GM23338 (cell line): ENCODE results near the gene CCR8. TPM values are rescaled to one million over a fixed set of nuclear protein-coding genes. Genes with fewer than 3 reads are reported as not detected.
A peak's percentile ranks its signal among the peaks of the same experiment; 100 is the strongest.

ENCODE experiments used
- ATAC-seq: fragments of 200-7000 bp; cut with Tn5 transposase; 3 replicates; pipeline ENCODE4 v1.9.1; 2020
- DNase-seq: peaks from one replicate; pipeline ENCODE4 v3.0.0-alpha.2; 2015; ENCODE audit warnings: low spot score
- H2AFZ ChIP-seq: fragments of 200-600 bp; sonication (generic); 2 replicates; pipeline ENCODE4 v1.8.0; 2016; ENCODE audit warnings: antibody characterized with exemption, mild to moderate bottlenecking, moderate library complexity
- H3F3A ChIP-seq: fragments of 200-600 bp; sonication (generic); replicated peaks from 2 replicates; pipeline ENCODE4 v1.8.0; 2017; ENCODE audit warnings: antibody characterized with exemption, mixed run types, low read depth
- H3K27ac ChIP-seq: fragments of 200-600 bp; sonication (generic); 2 replicates; pipeline ENCODE4 v1.6.1; 2016; ENCODE audit warnings: low read depth
- H3K27me3 ChIP-seq: fragments of 200-600 bp; sonication (generic); 2 replicates; pipeline ENCODE4 v1.8.0; 2016; ENCODE audit warnings: mild to moderate bottlenecking, mixed run types, moderate library complexity; ENCODE audit not compliant: insufficient read depth
- H3K36me3 ChIP-seq: fragments of 200-600 bp; sonication (generic); 2 replicates; pipeline ENCODE4 v1.8.0; 2016; ENCODE audit warnings: mild to moderate bottlenecking; ENCODE audit not compliant: insufficient read depth
- H3K4me1 ChIP-seq: fragments of 200-600 bp; sonication (generic); 2 replicates; pipeline ENCODE4 v1.8.0; 2016; ENCODE audit warnings: mild to moderate bottlenecking, moderate library complexity; ENCODE audit not compliant: insufficient read depth
- H3K4me2 ChIP-seq: fragments of 200-600 bp; sonication (generic); 2 replicates; pipeline ENCODE4 v1.7.1; 2017; ENCODE audit warnings: mixed run types
- H3K4me3 ChIP-seq: fragments of 200-600 bp; sonication (generic); 2 replicates; pipeline ENCODE4 v1.6.1; 2016; ENCODE audit warnings: mixed run types
- H3K79me2 ChIP-seq: fragments of 200-600 bp; sonication (generic); replicated peaks from 2 replicates; pipeline ENCODE4 v1.8.0; 2017; ENCODE audit warnings: mild to moderate bottlenecking; ENCODE audit not compliant: insufficient read depth
- H3K9me2 ChIP-seq: fragments of 200-600 bp; sonication (generic); 2 replicates; pipeline ENCODE4 v1.8.0; 2017; ENCODE audit not compliant: insufficient read depth
- H4K20me1 ChIP-seq: fragments of 200-600 bp; sonication (generic); replicated peaks from 2 replicates; pipeline ENCODE4 v1.8.0; 2017; ENCODE audit warnings: mild to moderate bottlenecking; ENCODE audit not compliant: insufficient read depth
- H3K27ac Mint-ChIP-seq: 2 replicates; pipeline ENCODE4 v1.8.0; 2020; ENCODE audit warnings: inconsistent platforms, mild to moderate bottlenecking, moderate library complexity, mixed read lengths
- H3K27me3 Mint-ChIP-seq: 3 replicates; pipeline ENCODE4 v1.8.0; 2022; ENCODE audit warnings: low read depth, mild to moderate bottlenecking, moderate library complexity, mixed read lengths, inconsistent platforms; ENCODE audit not compliant: insufficient read depth, poor library complexity
- H3K36me3 Mint-ChIP-seq: 3 replicates; pipeline ENCODE4 v1.8.0; 2021; ENCODE audit warnings: low read depth, mild to moderate bottlenecking, inconsistent platforms, moderate library complexity, mixed read lengths
- H3K4me1 Mint-ChIP-seq: 3 replicates; pipeline ENCODE4 v1.8.0; 2020; ENCODE audit warnings: mild to moderate bottlenecking, inconsistent platforms, mixed read lengths
- H3K4me3 Mint-ChIP-seq: 3 replicates; pipeline ENCODE4 v1.8.0; 2021; ENCODE audit warnings: moderate library complexity, mild to moderate bottlenecking, inconsistent platforms, mixed read lengths
- H3K9me3 Mint-ChIP-seq: 3 replicates; pipeline ENCODE4 v1.8.0; 2020; ENCODE audit warnings: moderate library complexity, mild to moderate bottlenecking, inconsistent platforms, mixed read lengths
- CREB1 ChIP-seq: fragments of 250-450 bp; sonication (Bioruptor Pico); IDR thresholded peaks from 2 replicates; pipeline ENCODE4 v1.5.0; 2020; ENCODE audit warnings: low read depth, mild to moderate bottlenecking, moderate library complexity
- EZH2phosphoT487 ChIP-seq: fragments of 200-600 bp; sonication (generic); IDR thresholded peaks from one replicate; pipeline ENCODE4 v1.8.1; 2018; ENCODE audit warnings: antibody characterized with exemption; ENCODE audit not compliant: unreplicated experiment
- STAT1 ChIP-seq: IDR thresholded peaks from one replicate; pipeline ENCODE4 v1.6.1; 2016; ENCODE audit warnings: antibody characterized with exemption; ENCODE audit not compliant: unreplicated experiment
- ZNF114 ChIP-seq: fragments of 250-450 bp; sonication (Bioruptor Pico); IDR thresholded peaks from 2 replicates; pipeline ENCODE4 v1.5.0; 2020; ENCODE audit warnings: mild to moderate bottlenecking, moderate library complexity
- ZNF331 ChIP-seq: fragments of 250-450 bp; sonication (Bioruptor Pico); IDR thresholded peaks from 2 replicates; pipeline ENCODE4 v1.5.0; 2020; ENCODE audit warnings: low read depth, mild to moderate bottlenecking, moderate library complexity
- polyA plus RNA-seq: library from polyadenylated mRNA; unstranded; fragments of >200 nt; fragmentation: Nextera tagmentation; extraction: Ambion mirVana; gene quantifications from 2 replicates; pipeline ENCODE4 v1.2.1, GENCODE V29; 2016
- total RNA-seq: library from RNA; depleted of rRNA; stranded (reverse); fragments of >200 nt; shearing (Covaris generic); gene quantifications from 2 replicates; pipeline ENCODE4 v1.2.3, GENCODE V29; 2014; rRNA removed
- TF ChIP-seq, protein P1 (sequence below), 2 experiments: fragments of 200-600 bp in 1 of 2; sonication (generic) in 1 of 2; conservative IDR thresholded peaks; 2 replicates each; pipeline versions ENCODE4 v1.5.1 to v1.6.1; 2016 to 2017; ENCODE audit warnings: antibody characterized with exemption in 2 of 2, low read depth in 2 of 2, mild to moderate bottlenecking in 2 of 2, moderate library complexity in 1 of 2
- TF ChIP-seq, protein P2 (sequence below): fragments of 250-450 bp; sonication (Bioruptor Pico); IDR thresholded peaks from 2 replicates; pipeline ENCODE4 v1.5.0; 2020; ENCODE audit warnings: mild to moderate bottlenecking, moderate library complexity

The CCR8 gene
- total and polyA plus RNA-seq, 2 experiments from 2014 or later, result 0.55 TPM; not detected in 1

DNA sequence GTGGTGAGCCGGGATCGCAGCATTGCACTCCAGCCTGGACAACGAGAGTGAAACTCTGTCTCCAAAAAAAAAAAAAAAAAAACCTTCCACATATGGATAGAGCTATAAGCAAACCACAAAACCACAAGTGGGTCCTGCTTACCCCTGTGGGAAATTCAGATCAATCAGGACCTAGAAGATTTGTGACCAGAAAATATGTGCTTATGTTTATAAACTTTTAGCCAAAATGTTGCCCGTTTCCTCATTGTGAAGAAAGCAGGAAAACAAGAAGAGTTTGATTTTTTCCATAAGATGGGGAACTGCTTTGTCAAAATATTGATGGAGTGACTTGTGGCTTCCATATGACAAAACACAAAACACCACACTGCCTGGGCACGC, 50.3 kb downstream of the CCR8 start (continued):
- TF ChIP-seq, protein P1, sequence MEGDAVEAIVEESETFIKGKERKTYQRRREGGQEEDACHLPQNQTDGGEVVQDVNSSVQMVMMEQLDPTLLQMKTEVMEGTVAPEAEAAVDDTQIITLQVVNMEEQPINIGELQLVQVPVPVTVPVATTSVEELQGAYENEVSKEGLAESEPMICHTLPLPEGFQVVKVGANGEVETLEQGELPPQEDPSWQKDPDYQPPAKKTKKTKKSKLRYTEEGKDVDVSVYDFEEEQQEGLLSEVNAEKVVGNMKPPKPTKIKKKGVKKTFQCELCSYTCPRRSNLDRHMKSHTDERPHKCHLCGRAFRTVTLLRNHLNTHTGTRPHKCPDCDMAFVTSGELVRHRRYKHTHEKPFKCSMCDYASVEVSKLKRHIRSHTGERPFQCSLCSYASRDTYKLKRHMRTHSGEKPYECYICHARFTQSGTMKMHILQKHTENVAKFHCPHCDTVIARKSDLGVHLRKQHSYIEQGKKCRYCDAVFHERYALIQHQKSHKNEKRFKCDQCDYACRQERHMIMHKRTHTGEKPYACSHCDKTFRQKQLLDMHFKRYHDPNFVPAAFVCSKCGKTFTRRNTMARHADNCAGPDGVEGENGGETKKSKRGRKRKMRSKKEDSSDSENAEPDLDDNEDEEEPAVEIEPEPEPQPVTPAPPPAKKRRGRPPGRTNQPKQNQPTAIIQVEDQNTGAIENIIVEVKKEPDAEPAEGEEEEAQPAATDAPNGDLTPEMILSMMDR (conservative IDR thresholded peaks at IDR 0.05; ENCODE audit: low read depth in 2 of 2), result no peak
- TF ChIP-seq ZNF114 (no peak), EZH2phosphoT487 (no peak), CREB1 (CRISPR knock-in tag) (no peak), STAT1 (no peak)

DNA sequence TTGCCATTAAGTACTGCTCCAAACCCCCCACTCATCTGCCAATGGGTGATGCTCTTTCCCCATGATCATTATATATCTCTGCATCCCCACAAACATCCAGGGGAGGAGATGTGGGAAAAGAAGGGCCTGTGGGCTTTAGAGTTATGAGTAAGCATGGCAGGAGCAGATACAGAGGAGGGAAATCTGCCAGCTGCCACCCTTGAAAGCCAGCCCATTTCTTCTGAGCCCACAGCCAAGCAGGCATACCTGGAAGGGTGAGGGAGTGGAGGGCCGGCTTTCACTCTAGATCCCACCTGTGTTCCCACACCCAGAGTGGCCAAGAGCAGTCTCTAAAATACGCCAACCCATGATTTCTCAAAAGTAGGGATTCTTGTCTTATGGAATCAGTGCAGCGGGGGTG, 51.9 kb downstream of the CCR8 start:
- peaks cover 20% of the 10 kb centered on the region for H4K20me1 ChIP-seq
- DNase-seq, result no peak
- H3K36me3 Mint-ChIP-seq, result peaks cover 4% of the 10 kb centered on the region; the same call in 2 of the 3 replicates
- H3K4me1 Mint-ChIP-seq, result peaks cover 39% of the 10 kb centered on the region
- H3K27me3 Mint-ChIP-seq, result peaks cover 8% of the 10 kb centered on the region
- peaks cover 31% of the 10 kb centered on the region for H3K4me1 ChIP-seq
- TF ChIP-seq, protein P2, sequence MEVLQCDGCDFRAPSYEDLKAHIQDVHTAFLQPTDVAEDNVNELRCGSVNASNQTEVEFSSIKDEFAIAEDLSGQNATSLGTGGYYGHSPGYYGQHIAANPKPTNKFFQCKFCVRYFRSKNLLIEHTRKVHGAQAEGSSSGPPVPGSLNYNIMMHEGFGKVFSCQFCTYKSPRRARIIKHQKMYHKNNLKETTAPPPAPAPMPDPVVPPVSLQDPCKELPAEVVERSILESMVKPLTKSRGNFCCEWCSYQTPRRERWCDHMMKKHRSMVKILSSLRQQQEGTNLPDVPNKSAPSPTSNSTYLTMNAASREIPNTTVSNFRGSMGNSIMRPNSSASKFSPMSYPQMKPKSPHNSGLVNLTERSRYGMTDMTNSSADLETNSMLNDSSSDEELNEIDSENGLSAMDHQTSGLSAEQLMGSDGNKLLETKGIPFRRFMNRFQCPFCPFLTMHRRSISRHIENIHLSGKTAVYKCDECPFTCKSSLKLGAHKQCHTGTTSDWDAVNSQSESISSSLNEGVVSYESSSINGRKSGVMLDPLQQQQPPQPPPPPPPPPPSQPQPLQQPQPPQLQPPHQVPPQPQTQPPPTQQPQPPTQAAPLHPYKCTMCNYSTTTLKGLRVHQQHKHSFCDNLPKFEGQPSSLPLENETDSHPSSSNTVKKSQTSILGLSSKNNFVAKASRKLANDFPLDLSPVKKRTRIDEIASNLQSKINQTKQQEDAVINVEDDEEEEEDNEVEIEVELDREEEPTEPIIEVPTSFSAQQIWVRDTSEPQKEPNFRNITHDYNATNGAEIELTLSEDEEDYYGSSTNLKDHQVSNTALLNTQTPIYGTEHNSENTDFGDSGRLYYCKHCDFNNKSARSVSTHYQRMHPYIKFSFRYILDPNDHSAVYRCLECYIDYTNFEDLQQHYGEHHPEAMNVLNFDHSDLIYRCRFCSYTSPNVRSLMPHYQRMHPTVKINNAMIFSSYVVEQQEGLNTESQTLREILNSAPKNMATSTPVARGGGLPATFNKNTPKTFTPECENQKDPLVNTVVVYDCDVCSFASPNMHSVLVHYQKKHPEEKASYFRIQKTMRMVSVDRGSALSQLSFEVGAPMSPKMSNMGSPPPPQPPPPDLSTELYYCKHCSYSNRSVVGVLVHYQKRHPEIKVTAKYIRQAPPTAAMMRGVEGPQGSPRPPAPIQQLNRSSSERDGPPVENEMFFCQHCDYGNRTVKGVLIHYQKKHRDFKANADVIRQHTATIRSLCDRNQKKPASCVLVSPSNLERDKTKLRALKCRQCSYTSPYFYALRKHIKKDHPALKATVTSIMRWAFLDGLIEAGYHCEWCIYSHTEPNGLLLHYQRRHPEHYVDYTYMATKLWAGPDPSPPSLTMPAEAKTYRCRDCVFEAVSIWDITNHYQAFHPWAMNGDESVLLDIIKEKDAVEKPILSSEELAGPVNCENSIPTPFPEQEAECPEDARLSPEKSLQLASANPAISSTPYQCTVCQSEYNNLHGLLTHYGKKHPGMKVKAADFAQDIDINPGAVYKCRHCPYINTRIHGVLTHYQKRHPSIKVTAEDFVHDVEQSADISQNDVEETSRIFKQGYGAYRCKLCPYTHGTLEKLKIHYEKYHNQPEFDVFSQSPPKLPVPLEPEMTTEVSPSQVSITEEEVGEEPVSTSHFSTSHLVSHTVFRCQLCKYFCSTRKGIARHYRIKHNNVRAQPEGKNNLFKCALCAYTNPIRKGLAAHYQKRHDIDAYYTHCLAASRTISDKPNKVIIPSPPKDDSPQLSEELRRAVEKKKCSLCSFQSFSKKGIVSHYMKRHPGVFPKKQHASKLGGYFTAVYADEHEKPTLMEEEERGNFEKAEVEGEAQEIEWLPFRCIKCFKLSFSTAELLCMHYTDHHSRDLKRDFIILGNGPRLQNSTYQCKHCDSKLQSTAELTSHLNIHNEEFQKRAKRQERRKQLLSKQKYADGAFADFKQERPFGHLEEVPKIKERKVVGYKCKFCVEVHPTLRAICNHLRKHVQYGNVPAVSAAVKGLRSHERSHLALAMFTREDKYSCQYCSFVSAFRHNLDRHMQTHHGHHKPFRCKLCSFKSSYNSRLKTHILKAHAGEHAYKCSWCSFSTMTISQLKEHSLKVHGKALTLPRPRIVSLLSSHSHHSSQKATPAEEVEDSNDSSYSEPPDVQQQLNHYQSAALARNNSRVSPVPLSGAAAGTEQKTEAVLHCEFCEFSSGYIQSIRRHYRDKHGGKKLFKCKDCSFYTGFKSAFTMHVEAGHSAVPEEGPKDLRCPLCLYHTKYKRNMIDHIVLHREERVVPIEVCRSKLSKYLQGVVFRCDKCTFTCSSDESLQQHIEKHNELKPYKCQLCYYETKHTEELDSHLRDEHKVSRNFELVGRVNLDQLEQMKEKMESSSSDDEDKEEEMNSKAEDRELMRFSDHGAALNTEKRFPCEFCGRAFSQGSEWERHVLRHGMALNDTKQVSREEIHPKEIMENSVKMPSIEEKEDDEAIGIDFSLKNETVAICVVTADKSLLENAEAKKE (CRISPR knock-in tag), result no peak
- TF ChIP-seq ZNF331 (CRISPR knock-in tag), result no peak
- H3K9me2 ChIP-seq, result no peaks in the 10 kb centered on the region
- peak overlapping the region; percentile 42; the same call in 2 of the 3 replicates for H3K4me3 Mint-ChIP-seq
- no peak overlapping the region for H3K27ac Mint-ChIP-seq
- no peak overlapping the region for H2AFZ ChIP-seq
- no peak overlapping the region for H3K27ac ChIP-seq
- no peak for ATAC-seq
- no peak overlapping the region for H3K4me3 ChIP-seq
- H3F3A ChIP-seq, result no peaks in the 10 kb centered on the region
- no peak overlapping the region for H3K4me2 ChIP-seq
- no peaks in the 10 kb centered on the region; the same call in 2 of the 3 replicates for H3K9me3 Mint-ChIP-seq
- H3K27me3 ChIP-seq, result no peaks in the 10 kb centered on the region
- peaks cover 25% of the 10 kb centered on the region for H3K79me2 ChIP-seq
- H3K36me3 ChIP-seq, result no peaks in the 10 kb centered on the region

Other genes starting within 250 kb of the CCR8 start
- gene GORASP1, start 222.1 kb upstream of the CCR8 start, total RNA-seq, result 32.7 and 38.3 TPM in 2 replicates
- gene GORASP1, start 222.1 kb upstream of the CCR8 start, polyA plus RNA-seq, result 8.5 and 10.3 TPM in 2 replicates
- gene TTC21A, start 222.0 kb upstream of the CCR8 start, total RNA-seq, result 2.0 and 2.1 TPM in 2 replicates
- 1.8 and 2.5 TPM in 2 replicates for gene TTC21A, start 222.0 kb upstream of the CCR8 start, polyA plus RNA-seq
- 8.3 and 10.0 TPM in 2 replicates for gene CSRNP1, start 176.1 kb upstream of the CCR8 start, total RNA-seq
- 4.7 and 4.9 TPM in 2 replicates for gene CSRNP1, start 176.1 kb upstream of the CCR8 start, polyA plus RNA-seq
- gene XIRP1, start 137.1 kb upstream of the CCR8 start, total RNA-seq, result not detected in 2 replicates
- gene XIRP1, start 137.1 kb upstream of the CCR8 start, polyA plus RNA-seq, result 0.03 TPM in 1 of 2 replicates, not detected in the other
- gene CX3CR1, start 49.7 kb upstream of the CCR8 start, total RNA-seq, result 0.24 TPM in 1 of 2 replicates, not detected in the other
- gene CX3CR1, start 49.7 kb upstream of the CCR8 start, polyA plus RNA-seq, result 0.42 TPM in 1 of 2 replicates, not detected in the other
- gene SLC25A38, start 53.7 kb downstream of the CCR8 start, total RNA-seq, result 35.9 and 61.9 TPM in 2 replicates
- 19.8 and 23.9 TPM in 2 replicates for gene SLC25A38, start 53.7 kb downstream of the CCR8 start, polyA plus RNA-seq
- gene RPSA, start 77.0 kb downstream of the CCR8 start, total RNA-seq, result 1,658 and 1,827 TPM in 2 replicates
- gene RPSA, start 77.0 kb downstream of the CCR8 start, polyA plus RNA-seq, result 1,591 and 1,731 TPM in 2 replicates
- gene MOBP, start 138.0 kb downstream of the CCR8 start, total RNA-seq, result not detected in 2 replicates
- not detected in 2 replicates for gene MOBP, start 138.0 kb downstream of the CCR8 start, polyA plus RNA-seq